Gastrocnemius medialis (tissue), 4 donors: ENCODE results near the gene NDUFB7. TPM values are rescaled to one million over a fixed set of nuclear protein-coding genes. Genes with fewer than 3 reads are reported as not detected.

Experiments
- ATAC-seq, 2 donors: fragments of 150-250 bp; one replicate each; pipeline ENCODE4 v1.9.1; 2016
- DNase-seq, 2 donors: peaks; one replicate each; pipeline ENCODE4 v3.0.0-alpha.2; 2019
- H3K27ac ChIP-seq, 4 donors: fragments of 200-600 bp; sonication (generic); 1 replicate in 1 of 4; 2 replicates in 3 of 4; pipeline ENCODE4 v1.5.1; 2016 to 2018; ENCODE audit warnings: mild to moderate bottlenecking in 2 of 4, moderate library complexity in 1 of 4
- H3K27me3 ChIP-seq, 3 donors: fragments of 200-600 bp; sonication (generic) in 2 of 3; 1 replicate in 1 of 3; 2 replicates in 2 of 3; pipeline versions ENCODE4 v1.5.1 to v1.6.0; 2016 to 2019; ENCODE audit warnings: mild to moderate bottlenecking in 1 of 3, moderate library complexity in 1 of 3
- H3K36me3 ChIP-seq, 2 donors: fragments of 200-600 bp; sonication (generic) in 1 of 2; one replicate each; pipeline ENCODE4 v1.5.1; 2017 to 2018
- H3K4me1 ChIP-seq, 2 donors: fragments of 200-600 bp; sonication (generic) in 1 of 2; one replicate each; pipeline ENCODE4 v1.5.1; 2016 to 2017; ENCODE audit warnings: mild to moderate bottlenecking in 2 of 2
- H3K4me3 ChIP-seq, 4 donors: fragments of 200-600 bp; sonication (generic) in 3 of 4; 1 replicate in 1 of 4; 2 replicates in 3 of 4; pipeline ENCODE4 v1.5.1; 2016 to 2019; ENCODE audit warnings: mild to moderate bottlenecking in 2 of 4
- H3K9me3 ChIP-seq, 3 donors: fragments of 200-600 bp; sonication (generic) in 2 of 3; 1 replicate in 1 of 3; 2 replicates in 2 of 3; pipeline ENCODE4 v1.5.1; 2016 to 2019
- CTCF ChIP-seq, 5 experiments: fragments of 450-650 bp in 3 of 5; fragments of 200-600 bp in 2 of 5; sonication (generic) in 2 of 5; IDR thresholded peaks in 4 of 5; conservative IDR thresholded peaks in 1 of 5; 1 replicate in 4 of 5; 2 replicates in 1 of 5; pipeline ENCODE4 v1.5.1; 2016 to 2019; ENCODE audit warnings: antibody characterized with exemption in 5 of 5, mild to moderate bottlenecking in 3 of 5, moderate library complexity in 3 of 5
- POLR2A ChIP-seq, 2 donors: fragments of 450-650 bp; IDR thresholded peaks; one replicate each; pipeline ENCODE4 v1.6.1; 2017; ENCODE audit warnings: antibody characterized with exemption in 2 of 2, mild to moderate bottlenecking in 2 of 2, moderate library complexity in 2 of 2
- in situ Hi-C, 4 donors: fragments of 200-750 bp; cut with MboI; loops; one replicate each; pipeline versions ENCODE4 v1.15.0 to v1.8.0; 2017; ENCODE audit warnings: low sequenced_read_pairs in 4 of 4
- intact Hi-C: fragments of 100-400 bp; cut with DNase I; formaldehyde crosslinking; loops from one replicate; pipeline ENCODE4 v1.15.1; 2023; ENCODE audit warnings: low total_unique reads
- total RNA-seq, 4 donors: library from RNA; depleted of rRNA; stranded (reverse); fragments of >200 nt; gene quantifications; one replicate each; pipeline versions ENCODE4 v1.1.0 to v1.2.3, GENCODE V29; 2016

The NDUFB7 gene
- total RNA-seq, 4 donors from 2014 or later = 344 to 756 (median 532) TPM

- H3K4me3 ChIP-seq = peak overlapping the region in 3 of 4 donors; percentile 6 to 48 (median 33)
- TF ChIP-seq CTCF (IDR thresholded peaks at IDR 0.05 in 4 of 5, conservative IDR thresholded peaks at IDR 0.05 in 1 of 5) = no peak
- peak; percentile 14 to 17 for TF ChIP-seq POLR2A (IDR thresholded peaks at IDR 0.05)
- intact Hi-C loops (loop anchor here (2.0 to 10.0 kb wide), 9 partner anchors 67 to 1789 kb away; partner anchors contain the start of genes GIPC1, HOOK2, IER2 and PKN1), in situ Hi-C loops (loop anchor here in 1 of 4 donors (10.0 kb wide), 1 partner anchor 49 kb away; the partner anchor contains the start of gene DNAJB1)
- H3K9me3 ChIP-seq = no peaks in the 10 kb centered on the region
- peaks cover 48 to 50% of the 10 kb centered on the region in 2 donors for H3K4me1 ChIP-seq
- peak; percentile 80 to 91 for DNase-seq
- H3K27ac ChIP-seq = peak overlapping the region; percentile 98 to 100 (median 99)
- H3K27me3 ChIP-seq = no peaks in the 10 kb centered on the region
- peaks cover 0 to 12% of the 10 kb centered on the region in 2 donors for H3K36me3 ChIP-seq
- ATAC-seq = peak; percentile 16 to 39
Observed at GRCh38 chr19:14563989-14564651, 7.7 kb downstream of the NDUFB7 start.

- peaks cover 0 to 12% of the 10 kb centered on the region in 2 donors for H3K36me3 ChIP-seq
Observed at GRCh38 chr19:14563590-14563926, 8.3 kb downstream of the NDUFB7 start.

GRCh38 chr19:14562660-14563589, 8.9 kb downstream of the NDUFB7 start:
- H3K4me1 ChIP-seq = peaks cover 54 to 62% of the 10 kb centered on the region in 2 donors
- peak overlapping the region; percentile 98 to 100 (median 99) for H3K27ac ChIP-seq
- in situ Hi-C loops (loop anchor here in 1 of 4 donors (10.0 kb wide), 1 partner anchor 48 kb away; the partner anchor contains the start of gene DNAJB1), intact Hi-C loops (loop anchor here (2.0 to 10.0 kb wide), 9 partner anchors 66 to 1788 kb away; partner anchors contain the start of genes GIPC1, HOOK2, IER2 and PKN1)
- no peaks in the 10 kb centered on the region for H3K27me3 ChIP-seq
- TF ChIP-seq POLR2A (IDR thresholded peaks at IDR 0.05) (peak in 1 of 2 donors; percentile 42), CTCF (IDR thresholded peaks at IDR 0.05 in 4 of 5, conservative IDR thresholded peaks at IDR 0.05 in 1 of 5) (no peak)
- H3K9me3 ChIP-seq = no peaks in the 10 kb centered on the region
- peak; percentile 38 to 75 for DNase-seq
- peak; percentile 18 to 25 for ATAC-seq
- peak overlapping the region; percentile 39 to 50 (median 46) for H3K4me3 ChIP-seq
- peaks cover 0 to 12% of the 10 kb centered on the region in 2 donors for H3K36me3 ChIP-seq

More at GRCh38 chr19:14563590-14563926, 8.3 kb downstream of the NDUFB7 start:
- ATAC-seq (no peak), DNase-seq (no peak)
- H3K4me3 ChIP-seq = peak overlapping the region in 3 of 4 donors; percentile 6 to 48 (median 33)
- H3K27ac ChIP-seq = peak overlapping the region; percentile 98 to 100 (median 99)
- peaks cover 53 to 56% of the 10 kb centered on the region in 2 donors for H3K4me1 ChIP-seq
- no peaks in the 10 kb centered on the region for H3K27me3 ChIP-seq
- TF ChIP-seq POLR2A (IDR thresholded peaks at IDR 0.05) = no peak
- TF ChIP-seq CTCF (IDR thresholded peaks at IDR 0.05 in 4 of 5, conservative IDR thresholded peaks at IDR 0.05 in 1 of 5) = no peak
- intact Hi-C loops (loop anchor here (2.0 to 10.0 kb wide), 9 partner anchors 66 to 1789 kb away; partner anchors contain the start of genes GIPC1, HOOK2, IER2 and PKN1), in situ Hi-C loops (loop anchor here in 1 of 4 donors (10.0 kb wide), 1 partner anchor 49 kb away; the partner anchor contains the start of gene DNAJB1)
- no peaks in the 10 kb centered on the region for H3K9me3 ChIP-seq

- peak; percentile 55 to 86 for DNase-seq
- peak; percentile 40 to 50 for ATAC-seq
- TF ChIP-seq POLR2A (IDR thresholded peaks at IDR 0.05) (no peak), CTCF (IDR thresholded peaks at IDR 0.05 in 4 of 5, conservative IDR thresholded peaks at IDR 0.05 in 1 of 5) (no peak)
- Histone ChIP-seq H3K36me3 (peaks cover 0 to 12% of the 10 kb centered on the region in 2 donors), H3K9me3 (no peaks in the 10 kb centered on the region), H3K27me3 (no peaks in the 10 kb centered on the region), H3K4me1 (peaks cover 60 to 70% of the 10 kb centered on the region in 2 donors), H3K4me3 (peak overlapping the region; percentile 39 to 50 (median 46)), H3K27ac (peak overlapping the region; percentile 98 to 100 (median 99))
- in situ Hi-C loops (loop anchor here in 1 of 4 donors (10.0 kb wide), 1 partner anchor 47 kb away; the partner anchor contains the start of gene DNAJB1), intact Hi-C loops (loop anchor here (2.0 to 10.0 kb wide), 9 partner anchors 65 to 1787 kb away; partner anchors contain the start of genes GIPC1, HOOK2, IER2 and PKN1)
Observed at GRCh38 chr19:14561847-14562351, 10.0 kb downstream of the NDUFB7 start.
